DMS153 (cell line): ENCODE data around the gene CPZ.

Experiments used
- DNase-seq: peaks from one replicate; lab custom pipeline; 2025; lab: John Stamatoyannopoulos, UW

CPZ gene

GRCh38 chr4:8595237-8596087 lies 2.9 kb downstream of the CPZ start:
- no peak for DNase-seq

GRCh38 chr4:8596891-8597290 lies 4.3 kb downstream of the CPZ start:
- no peak for DNase-seq

- DNase-seq: no peak
These were observed 4.8 kb downstream of the CPZ start for GRCh38 chr4:8597319-8597718.

- DNase-seq: no peak
These were observed 5.2 kb downstream of the CPZ start for GRCh38 chr4:8597791-8598190.

GRCh38 chr4:8598391-8599090 lies 6.0 kb downstream of the CPZ start:
- no peak for DNase-seq

- DNase-seq: no peak
These were observed 6.5 kb downstream of the CPZ start for GRCh38 chr4:8599091-8599460.

GRCh38 chr4:8599657-8600056 lies 7.1 kb downstream of the CPZ start:
- DNase-seq: no peak

GRCh38 chr4:8600266-8600665 lies 7.7 kb downstream of the CPZ start:
- no peak for DNase-seq

GRCh38 chr4:8600686-8601085 lies 8.1 kb downstream of the CPZ start:
- DNase-seq: no peak

- no peak for DNase-seq
These were observed 8.5 kb downstream of the CPZ start for GRCh38 chr4:8601086-8601485.

GRCh38 chr4:8601556-8601955 lies 9.0 kb downstream of the CPZ start:
- no peak for DNase-seq

GRCh38 chr4:8602686-8603430 lies 10.3 kb downstream of the CPZ start:
- DNase-seq: no peak

GRCh38 chr4:8603931-8604330 lies 11.4 kb downstream of the CPZ start:
- no peak for DNase-seq

- DNase-seq: no peak
These were observed 12.7 kb downstream of the CPZ start for GRCh38 chr4:8605289-8605688.

- DNase-seq: no peak
These were observed 13.9 kb downstream of the CPZ start for GRCh38 chr4:8606476-8606875.

GRCh38 chr4:8606966-8607365 lies 14.4 kb downstream of the CPZ start:
- DNase-seq: no peak

- no peak for DNase-seq
These were observed 15.3 kb downstream of the CPZ start for GRCh38 chr4:8607603-8608481.

- no peak for DNase-seq
These were observed 16.3 kb downstream of the CPZ start for GRCh38 chr4:8608714-8609391.

- DNase-seq: no peak
These were observed 16.8 kb downstream of the CPZ start for GRCh38 chr4:8609406-8609805.

GRCh38 chr4:8609824-8610350 lies 17.3 kb downstream of the CPZ start:
- no peak for DNase-seq
